ENCODE results near the gene FREM1.

The FREM1 gene

GRCh38 chr9:14909961-14910805 lies at the start of gene FREM1:
TSS of gene FREM1 (minus strand) at chr9:14910428. CDS start at chr9:14868977, 41,451 bp downstream.
- no peak for TF ChIP-seq CTCF (IDR thresholded peaks at IDR 0.05)
- H3K27ac ChIP-seq, result peak within 1 kb of the TSS; percentile 8 to 81
- peak; percentile 74 for DNase-seq (ENCODE audit: low spot score)
- H3K4me3 ChIP-seq, result peak within 1 kb of the TSS; percentile 71

GRCh38 chr9:14958989-14959388 lies 48.8 kb upstream of the FREM1 start:
- no peak overlapping the region for H3K4me3 ChIP-seq
- no peak for TF ChIP-seq CTCF (IDR thresholded peaks at IDR 0.05)
- DNase-seq (ENCODE audit: low spot score), result no peak
- no peak overlapping the region for H3K27ac ChIP-seq

- no peak overlapping the region for H3K4me3 ChIP-seq
- TF ChIP-seq CTCF (IDR thresholded peaks at IDR 0.05), result no peak
- no peak for DNase-seq (ENCODE audit: low spot score)
- no peak overlapping the region for H3K27ac ChIP-seq
Measured at GRCh38 chr9:14957109-14957508, 46.9 kb upstream of the FREM1 start.

- TF ChIP-seq CTCF (IDR thresholded peaks at IDR 0.05), result no peak
- DNase-seq (ENCODE audit: low spot score), result no peak
- no peak overlapping the region for H3K27ac ChIP-seq
- H3K4me3 ChIP-seq, result no peak overlapping the region
Measured at GRCh38 chr9:14956208-14956607, 46.0 kb upstream of the FREM1 start.

- Histone ChIP-seq H3K4me3 (no peak overlapping the region), H3K27ac (no peak overlapping the region)
- DNase-seq (ENCODE audit: low spot score), result no peak
- TF ChIP-seq CTCF (IDR thresholded peaks at IDR 0.05), result no peak
Measured at GRCh38 chr9:14945351-14945750, 35.1 kb upstream of the FREM1 start.

- H3K27ac ChIP-seq, result no peak overlapping the region
Measured at GRCh38 chr9:14941501-14942405, 31.5 kb upstream of the FREM1 start.

More at GRCh38 chr9:14941501-14942405, 31.5 kb upstream of the FREM1 start:
- no peak for TF ChIP-seq CTCF (IDR thresholded peaks at IDR 0.05)
- no peak overlapping the region for H3K4me3 ChIP-seq
- DNase-seq (ENCODE audit: low spot score), result no peak

All from coronary artery (tissue), 2 donors.